ENCODE measurements around the gene PACS1.

GRCh38 chr11:66087148-66087908 lies 17.3 kb downstream of the PACS1 start:
- TF ChIP-seq GABPA (IDR thresholded peaks at IDR 0.05; ENCODE audit: low read depth): no peak
- no peak for TF ChIP-seq RFX5 (IDR thresholded peaks at IDR 0.05; ENCODE audit: low read length)
- TF ChIP-seq CTCF (IDR thresholded peaks at IDR 0.05): no peak
- TF ChIP-seq EP300 (IDR thresholded peaks at IDR 0.05; ENCODE audit: borderline replicate concordance in 1 of 2, low read depth in 1 of 2, low read length in 1 of 2): no peak
- TF ChIP-seq RAD21 (IDR thresholded peaks at IDR 0.05; ENCODE audit: low read length): no peak
- TF ChIP-seq, protein P1, sequence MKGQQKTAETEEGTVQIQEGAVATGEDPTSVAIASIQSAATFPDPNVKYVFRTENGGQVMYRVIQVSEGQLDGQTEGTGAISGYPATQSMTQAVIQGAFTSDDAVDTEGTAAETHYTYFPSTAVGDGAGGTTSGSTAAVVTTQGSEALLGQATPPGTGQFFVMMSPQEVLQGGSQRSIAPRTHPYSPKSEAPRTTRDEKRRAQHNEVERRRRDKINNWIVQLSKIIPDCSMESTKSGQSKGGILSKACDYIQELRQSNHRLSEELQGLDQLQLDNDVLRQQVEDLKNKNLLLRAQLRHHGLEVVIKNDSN (IDR thresholded peaks at IDR 0.05; ENCODE audit: borderline replicate concordance, low read depth): no peak

All from SK-N-SH (cell line).